Activated CD8-positive, alpha-beta memory T cell treated with anti-CD3 and anti-CD28 coated beads for 1 hour (primary cell): ENCODE measurements around the gene MBD3L4.
A peak's percentile ranks its signal among the peaks of the same experiment; 100 is the strongest.
"Not testable (repeated sequence)": the region's sequence is repeated elsewhere in the genome, so short reads cannot be mapped to it uniquely, and the experiment has no call there.

Experiments
- DNase-seq, 2 donors: peaks; one replicate each; pipeline ENCODE4 v3.0.0-alpha.2; 2020; ENCODE audit warnings: low read depth in 1 of 2; ENCODE audit errors: extremely low read depth in 1 of 2

Gene MBD3L4

GRCh38 chr19:7040079-7040478 is at the start of gene MBD3L4:
Gene MBD3L4 (minus strand): TSS chr19:7040179. CDS start chr19:7040144, 35 bp downstream.
- not testable (repeated sequence) for DNase-seq

GRCh38 chr19:7088999-7089398 is 49.0 kb upstream of the MBD3L4 start:
- DNase-seq: no peak

DNA sequence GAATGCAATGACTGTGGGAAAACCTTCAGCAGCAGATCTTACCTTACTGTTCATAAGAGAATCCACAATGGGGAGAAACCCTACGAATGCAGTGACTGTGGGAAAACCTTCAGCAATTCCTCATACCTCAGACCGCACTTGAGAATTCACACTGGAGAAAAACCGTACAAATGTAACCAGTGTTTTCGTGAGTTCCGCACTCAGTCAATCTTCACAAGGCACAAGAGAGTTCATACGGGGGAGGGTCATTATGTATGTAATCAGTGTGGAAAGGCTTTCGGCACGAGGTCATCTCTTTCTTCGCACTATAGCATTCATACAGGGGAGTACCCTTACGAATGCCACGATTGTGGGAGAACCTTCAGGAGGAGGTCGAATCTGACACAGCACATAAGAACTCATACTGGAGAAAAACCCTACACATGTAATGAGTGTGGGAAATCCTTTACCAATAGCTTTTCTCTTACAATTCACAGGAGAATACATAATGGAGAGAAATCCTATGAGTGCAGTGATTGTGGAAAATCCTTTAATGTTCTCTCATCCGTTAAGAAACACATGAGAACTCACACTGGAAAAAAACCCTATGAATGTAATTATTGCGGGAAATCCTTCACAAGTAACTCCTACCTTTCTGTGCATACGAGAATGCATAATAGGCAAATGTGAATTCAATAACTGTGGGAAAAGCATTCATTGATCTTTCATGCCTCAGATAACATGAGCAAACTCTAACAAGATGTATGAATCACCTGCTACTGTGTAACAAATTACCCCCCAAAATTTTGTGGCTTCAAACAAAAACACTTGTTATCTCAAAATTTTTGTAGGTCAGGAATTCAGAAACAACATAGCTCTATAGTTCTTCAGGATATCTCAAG is 43.3 kb upstream of the MBD3L4 start:
- DNase-seq: no peak

DNA sequence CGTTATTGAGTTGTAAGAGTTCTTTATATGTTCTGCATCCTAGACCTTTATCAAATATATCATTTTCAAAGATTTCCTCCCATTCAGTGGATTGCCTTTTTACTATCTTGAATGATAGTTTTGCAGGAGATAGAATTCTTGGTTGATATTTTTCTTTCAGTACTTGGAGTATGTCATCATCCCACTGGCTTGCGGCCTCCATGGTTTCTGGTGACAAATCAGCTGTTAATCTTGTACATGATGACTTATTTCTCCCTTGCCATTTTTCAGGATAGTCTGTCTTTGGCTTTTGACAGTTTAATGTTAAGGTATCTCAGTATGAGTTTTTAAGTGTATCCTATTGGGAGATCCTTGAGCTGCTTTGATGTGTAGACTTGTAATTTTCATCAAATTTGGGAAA is 38.0 kb upstream of the MBD3L4 start:
- DNase-seq: no peak

- DNase-seq: no peak
Observed at GRCh38 chr19:7076151-7076550, 36.2 kb upstream of the MBD3L4 start.

GRCh38 chr19:7074705-7075282 is 34.8 kb upstream of the MBD3L4 start:
- DNase-seq: no peak

DNA sequence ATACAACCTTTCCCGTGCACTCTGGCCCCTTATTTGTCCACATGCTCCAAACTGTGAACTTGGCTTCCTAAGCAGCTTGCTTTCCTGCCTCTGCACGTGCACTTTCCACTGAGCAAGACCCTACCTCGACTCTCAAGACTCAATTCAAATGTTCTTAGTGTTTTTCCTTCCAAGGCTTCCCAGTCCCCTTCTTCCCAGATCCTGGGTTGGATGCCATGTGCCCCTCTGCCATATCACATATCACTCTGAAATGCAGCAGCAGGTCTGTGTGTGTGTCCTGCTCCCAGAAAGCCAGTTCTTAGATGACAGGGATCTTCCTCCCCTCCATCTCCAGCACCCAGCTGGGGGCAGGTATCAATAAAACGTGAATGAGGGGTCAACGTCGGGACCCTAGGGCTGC is 32.6 kb upstream of the MBD3L4 start:
- DNase-seq: no peak

- DNase-seq: no peak
Observed at GRCh38 chr19:7069904-7070226, 29.9 kb upstream of the MBD3L4 start.

DNA sequence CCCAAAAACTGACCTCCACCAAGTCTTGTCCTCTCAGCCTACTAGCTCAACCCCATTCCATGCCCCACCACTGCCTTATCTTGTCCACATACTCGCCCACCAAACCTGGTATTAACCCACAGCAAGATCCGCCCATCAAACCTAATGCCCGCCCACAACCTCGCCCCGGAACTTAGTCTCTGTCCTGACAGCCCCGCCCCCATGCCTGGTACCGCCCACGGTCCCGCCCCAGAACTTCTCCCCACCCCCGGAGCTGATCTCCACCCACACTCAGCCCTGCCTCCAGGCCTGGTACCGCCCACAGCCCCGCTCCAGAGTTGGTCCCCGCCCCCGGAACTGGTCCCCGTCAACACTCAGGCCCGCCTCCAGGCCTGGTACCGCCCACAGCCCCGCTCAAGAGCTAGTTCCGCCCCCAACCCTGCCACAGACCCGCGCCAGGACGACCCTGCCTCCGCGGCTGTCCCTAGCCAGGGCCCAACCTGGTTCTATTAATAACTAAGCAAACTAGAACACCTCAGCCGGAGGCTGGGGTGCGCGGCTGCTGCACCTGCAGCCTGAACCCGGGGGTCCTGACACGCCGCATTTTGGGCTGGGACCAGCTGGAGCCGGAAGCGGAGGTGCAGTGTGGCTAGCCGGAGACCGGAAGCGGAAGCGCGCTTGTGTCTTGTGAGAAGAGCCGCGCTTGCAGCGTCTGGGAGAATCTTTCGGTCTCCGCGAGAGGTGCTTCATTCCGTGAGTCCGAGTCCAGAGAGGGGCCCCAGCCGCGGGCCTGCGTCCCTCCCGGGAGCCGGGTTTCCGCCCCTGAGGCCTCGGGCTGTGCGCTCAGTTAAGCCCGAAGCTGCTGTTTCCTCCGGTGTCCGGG is 29.3 kb upstream of the MBD3L4 start, which contains the start of gene ZNF557:
Gene ZNF557, plus strand, starts transcription at position 662 of the 862 bp plus-strand sequence. CDS start 5,372 bp downstream, outside the sequence.
- peak; percentile 97 to 98 for DNase-seq

GRCh38 chr19:7068599-7068998 is 28.6 kb upstream of the MBD3L4 start:
- DNase-seq: no peak

- no peak for DNase-seq
Observed at GRCh38 chr19:7067716-7068115, 27.7 kb upstream of the MBD3L4 start.

- DNase-seq: not testable (repeated sequence)
Observed at GRCh38 chr19:7067122-7067521, 27.1 kb upstream of the MBD3L4 start.

DNA sequence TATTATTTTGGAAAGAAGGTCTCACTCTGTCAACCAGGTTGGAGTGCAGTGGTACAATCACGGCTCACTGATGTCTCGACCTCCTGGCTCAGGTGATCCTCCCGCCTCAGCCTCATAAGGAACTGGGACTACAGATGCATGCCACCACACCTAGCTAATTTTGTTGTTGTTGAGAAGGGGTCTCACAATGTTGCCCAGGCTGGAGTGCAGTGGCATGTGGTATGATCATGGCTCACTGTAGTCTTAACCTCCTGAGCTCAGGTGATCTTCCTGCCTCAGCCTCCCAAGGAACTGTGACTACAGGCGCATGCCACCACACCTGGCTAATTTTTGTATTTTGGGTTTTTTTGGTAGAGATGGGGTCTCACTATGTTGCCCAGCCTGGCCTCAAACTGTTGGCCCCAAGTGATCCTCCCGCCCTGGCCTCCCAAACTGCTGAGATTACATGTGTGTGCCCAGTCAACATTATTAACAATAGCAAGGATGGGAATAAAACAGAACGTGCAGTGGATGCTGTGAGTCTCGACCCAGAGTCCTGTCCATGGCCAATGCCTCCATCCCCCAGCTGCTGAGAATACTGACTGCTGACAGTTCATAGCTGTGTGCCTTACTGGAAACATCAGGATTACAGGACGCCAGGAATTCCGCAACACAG is 23.9 kb upstream of the MBD3L4 start:
- no peak for DNase-seq

DNA sequence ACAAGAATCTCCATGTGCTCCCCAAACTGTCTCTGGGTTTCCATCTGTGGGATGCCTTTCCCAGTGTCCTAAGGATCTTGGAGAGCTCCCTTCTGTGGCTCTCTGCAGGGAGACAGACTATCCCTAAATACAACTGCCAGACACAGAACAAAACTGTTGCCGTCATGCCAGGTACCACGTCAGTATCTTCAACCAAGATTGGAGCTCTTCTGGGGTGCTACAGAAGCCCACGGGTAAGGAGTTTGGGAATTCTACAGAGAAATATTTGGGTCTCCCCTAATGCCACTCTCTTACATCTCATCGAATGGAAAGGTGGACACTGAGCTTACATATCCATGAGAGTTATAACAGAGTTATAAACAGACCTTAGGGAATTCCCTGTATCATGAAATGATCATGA is 23.4 kb upstream of the MBD3L4 start:
- DNase-seq: no peak

DNA sequence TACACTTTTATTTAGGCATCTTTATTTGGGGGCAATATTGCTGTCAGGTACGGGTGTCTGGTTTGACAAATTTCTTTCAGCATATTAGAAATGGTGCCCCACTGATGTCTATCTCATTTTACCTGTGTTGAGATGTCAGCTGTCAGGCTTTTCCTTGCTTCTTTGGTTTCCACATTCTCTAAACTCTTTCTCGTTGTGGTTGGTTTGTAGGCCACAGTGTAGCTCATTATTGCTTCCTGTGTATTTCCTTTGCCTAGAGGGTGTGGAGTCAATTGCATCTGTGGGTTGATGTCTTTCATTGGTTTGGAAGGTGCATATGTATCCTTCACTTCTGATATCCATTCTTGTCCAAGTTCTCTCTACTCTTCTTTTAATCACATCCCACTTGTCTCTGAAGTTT is 20.0 kb upstream of the MBD3L4 start:
- not testable (repeated sequence) for DNase-seq

DNA sequence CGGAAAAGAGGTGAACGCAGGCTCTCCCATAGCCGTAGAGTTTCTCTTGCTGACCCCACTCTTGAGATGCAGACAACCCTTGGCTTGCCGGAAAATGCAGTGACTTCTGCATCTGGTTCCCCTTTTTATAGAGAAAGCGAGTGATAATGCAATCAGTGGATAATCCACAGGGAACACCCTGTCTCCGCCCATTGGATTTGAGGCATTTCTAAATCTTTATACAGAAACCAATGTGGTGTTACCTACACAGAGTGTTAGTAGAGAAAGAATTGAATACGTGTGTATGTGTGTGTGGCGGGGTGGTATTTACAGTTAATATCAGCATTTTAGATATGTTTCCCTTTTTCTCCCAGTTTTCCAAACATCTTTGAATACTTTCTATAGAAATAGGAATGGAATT is 18.6 kb upstream of the MBD3L4 start, which contains the start of gene MBD3L3:
Gene MBD3L3, minus strand, starts transcription at position 101 of the 400 bp plus-strand sequence. Its CDS starts 71 bp downstream, at position 30.
- DNase-seq: not testable (repeated sequence)

GRCh38 chr19:7056371-7056770 is 16.4 kb upstream of the MBD3L4 start:
- DNase-seq: not testable (repeated sequence)

GRCh38 chr19:7055679-7056078 is 15.7 kb upstream of the MBD3L4 start:
- not testable (repeated sequence) for DNase-seq

DNA sequence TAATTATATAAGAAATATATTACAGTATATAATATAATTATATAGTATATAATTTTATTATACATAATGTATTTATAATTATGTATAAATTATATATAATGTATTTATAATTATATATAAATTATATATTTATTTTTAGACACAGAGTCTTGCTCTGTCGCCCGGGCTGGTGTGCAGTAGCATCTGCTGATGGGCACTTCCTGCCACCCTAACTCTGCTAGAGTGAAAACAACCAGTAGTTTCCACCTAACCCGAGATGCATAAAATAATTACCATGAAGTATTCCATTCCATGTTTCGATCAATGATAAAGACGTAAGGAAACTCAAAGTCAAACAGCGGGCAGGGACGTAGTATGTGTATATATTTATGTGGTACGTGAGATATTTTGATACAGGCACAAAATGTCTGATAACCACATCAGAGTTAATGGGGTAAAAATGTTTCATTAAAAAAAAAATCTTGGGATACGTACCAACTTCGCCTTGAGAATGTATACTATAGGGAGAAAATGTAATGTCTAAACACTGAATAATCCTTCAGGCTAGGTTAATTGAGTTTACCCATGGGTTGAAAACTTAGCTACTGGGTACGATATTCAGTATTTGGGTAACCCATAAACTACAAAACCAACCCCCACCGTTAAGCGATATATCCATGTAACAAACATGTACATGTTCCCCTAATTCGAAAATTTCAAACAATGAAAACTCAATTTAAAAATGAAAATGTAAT is 14.8 kb upstream of the MBD3L4 start:
- not testable (repeated sequence) for DNase-seq

- DNase-seq: not testable (repeated sequence)
Observed at GRCh38 chr19:7052896-7053295, 12.9 kb upstream of the MBD3L4 start.
